G401.6 (cell line): ENCODE measurements around the gene EDAR.

Experiments used
- FAIRE-seq: peaks from 2 replicates; lab custom pipeline; 2012; peaks lifted over from hg19 to GRCh38; lab: Jason Lieb, UNC

The EDAR gene

DNA sequence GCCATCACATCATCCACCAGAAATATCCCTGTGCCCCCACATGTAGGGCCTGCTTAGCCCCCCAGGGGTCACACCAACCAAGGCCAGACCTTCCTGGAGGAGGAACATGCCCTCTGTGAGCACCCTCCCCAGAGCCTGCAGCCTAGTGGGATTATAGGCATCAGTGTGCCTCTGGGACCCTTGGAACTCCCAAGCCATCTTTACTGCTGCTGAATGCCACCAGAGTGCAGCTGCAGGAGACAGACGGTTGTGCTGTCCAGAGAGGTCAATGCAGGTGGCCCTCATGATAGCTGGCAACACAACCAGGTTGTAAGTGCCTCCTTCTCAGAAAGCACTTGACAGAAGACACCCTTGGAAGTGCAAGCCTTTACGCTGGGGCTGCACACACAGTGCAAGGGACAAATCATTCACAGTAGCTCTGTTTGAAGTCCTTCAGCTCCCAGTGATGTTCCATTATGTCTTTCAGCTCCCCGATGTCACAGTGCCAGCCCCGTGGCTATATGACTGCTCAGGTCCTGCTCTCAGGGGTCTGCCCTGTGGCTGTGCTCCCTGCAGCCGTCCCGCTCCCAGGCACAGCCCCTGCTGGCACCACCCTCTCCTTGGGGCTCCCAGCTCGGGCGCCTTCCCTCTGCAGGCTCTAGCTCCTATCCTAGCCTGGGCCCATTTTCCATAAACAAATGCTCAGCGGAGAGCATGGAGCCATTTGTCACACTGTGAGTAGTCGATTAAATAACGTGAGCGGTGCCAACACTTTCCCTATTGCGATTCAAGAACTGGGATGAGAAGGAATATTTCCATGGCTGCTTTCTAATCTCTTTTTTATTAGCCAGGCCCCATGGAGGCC lies 65.1 kb downstream of the EDAR start:
- FAIRE-seq, result no peak

DNA sequence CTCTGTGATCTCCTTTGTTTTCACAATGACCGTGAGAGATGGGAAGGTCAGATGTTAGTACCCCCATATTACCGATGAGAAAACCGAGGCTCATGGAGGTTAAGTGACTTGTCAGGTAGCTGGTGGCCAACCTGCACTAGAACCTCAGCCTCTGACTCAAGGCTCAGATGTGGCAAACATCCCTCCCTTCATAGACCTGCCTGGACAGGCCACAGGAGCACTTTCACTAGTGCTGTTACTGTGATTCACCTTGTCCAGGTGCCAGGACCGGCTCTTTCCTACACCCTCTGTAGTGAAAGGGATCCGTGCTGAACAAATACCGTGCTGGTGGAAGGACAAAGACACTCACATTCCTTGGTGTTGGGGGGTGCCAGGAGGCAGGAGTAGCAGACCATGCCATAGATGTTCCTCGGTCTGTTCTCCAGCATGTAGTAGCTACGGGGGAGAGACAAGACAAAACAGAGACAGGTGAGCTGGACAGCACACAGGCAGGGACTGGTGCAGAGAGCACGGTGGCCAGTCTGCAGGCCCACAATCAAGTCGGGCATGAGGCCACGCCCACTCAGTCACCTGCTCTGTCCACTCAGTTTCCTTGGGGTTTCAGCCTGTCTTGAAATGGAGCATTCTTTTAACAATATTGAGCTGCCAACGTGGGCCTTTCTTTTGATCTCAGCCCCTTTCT lies 65.9 kb downstream of the EDAR start:
- FAIRE-seq, result no peak

DNA sequence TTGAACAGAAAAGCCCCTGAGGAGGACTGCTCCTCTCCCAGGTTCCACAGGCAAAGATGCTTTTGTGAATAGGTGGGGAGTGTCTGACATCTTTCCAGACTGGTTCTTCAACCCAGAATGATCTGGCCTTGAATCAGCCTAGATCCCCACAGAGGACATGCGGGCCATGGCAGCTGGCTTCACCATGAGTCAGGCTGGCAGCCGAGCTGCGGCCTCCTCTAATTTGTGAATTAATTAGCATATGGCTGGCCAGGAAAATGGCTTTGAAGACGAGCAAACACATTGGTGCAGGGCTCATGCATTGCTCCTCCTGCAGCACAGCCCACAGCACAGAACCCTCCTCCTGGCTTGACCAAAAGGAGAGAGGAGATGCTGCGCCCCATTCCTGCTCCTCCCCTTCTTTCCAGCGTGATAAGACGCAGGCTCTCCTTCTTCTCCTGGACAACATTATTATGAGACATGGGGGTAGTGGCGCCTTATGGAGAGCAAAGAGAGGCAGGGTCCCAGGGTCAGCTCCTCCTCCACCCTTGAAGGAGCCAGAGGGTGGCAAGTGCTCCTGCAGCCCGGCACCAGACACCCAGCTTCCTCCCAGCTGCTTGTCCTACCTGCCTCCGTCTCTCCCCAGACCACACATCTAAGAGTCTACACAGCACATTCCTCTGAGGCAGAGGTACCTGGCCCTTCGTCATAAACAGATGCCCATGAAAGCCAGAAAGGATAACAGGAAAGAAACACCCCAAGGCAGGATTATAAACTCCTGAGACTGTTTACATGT lies 66.7 kb downstream of the EDAR start:
- FAIRE-seq, result no peak

DNA sequence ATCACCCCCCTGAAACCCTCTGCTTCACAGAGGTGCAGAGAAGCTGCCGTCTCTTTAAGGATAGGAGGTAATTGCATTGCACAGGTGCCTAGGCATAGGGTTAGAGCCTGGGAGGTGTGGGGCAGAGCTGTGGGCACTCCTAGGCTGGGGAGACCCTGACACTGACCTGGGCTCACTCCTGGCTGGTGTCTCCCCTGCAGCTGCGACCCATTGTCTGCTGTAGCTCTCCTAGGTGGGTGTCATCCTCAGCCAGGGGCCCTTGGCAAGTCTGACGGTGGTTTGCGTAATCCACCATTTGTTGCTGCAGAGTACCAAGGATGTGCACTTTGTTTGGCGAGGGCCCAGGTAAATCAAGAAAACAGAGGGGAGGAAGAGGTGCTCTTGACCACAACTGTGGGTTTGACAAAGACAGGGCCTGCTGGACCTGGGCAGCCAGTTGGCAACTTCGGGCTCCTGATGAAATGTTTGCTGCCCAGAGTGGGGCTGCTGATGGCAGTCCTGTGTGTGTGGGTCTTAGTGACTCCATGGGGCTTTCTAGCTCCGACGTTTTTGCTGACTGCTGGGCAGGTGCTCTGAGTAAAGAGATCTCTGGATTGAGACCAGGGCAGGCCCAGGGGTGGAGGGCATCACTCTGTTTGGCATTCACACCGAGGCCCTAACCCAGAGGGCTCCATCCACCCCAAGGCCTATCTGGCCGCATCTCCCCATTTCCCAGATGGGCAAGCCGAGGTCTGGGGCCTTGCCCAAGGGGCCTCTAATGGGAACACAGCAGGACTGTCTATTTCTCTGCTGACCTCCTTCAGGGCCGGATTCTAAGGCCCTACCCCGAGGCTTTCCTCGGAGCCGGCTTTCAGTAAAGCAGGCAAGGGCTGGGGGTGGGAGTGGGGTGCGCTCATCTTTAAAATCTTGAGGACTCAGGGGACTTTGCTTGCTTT lies 67.7 kb downstream of the EDAR start:
- no peak for FAIRE-seq

DNA sequence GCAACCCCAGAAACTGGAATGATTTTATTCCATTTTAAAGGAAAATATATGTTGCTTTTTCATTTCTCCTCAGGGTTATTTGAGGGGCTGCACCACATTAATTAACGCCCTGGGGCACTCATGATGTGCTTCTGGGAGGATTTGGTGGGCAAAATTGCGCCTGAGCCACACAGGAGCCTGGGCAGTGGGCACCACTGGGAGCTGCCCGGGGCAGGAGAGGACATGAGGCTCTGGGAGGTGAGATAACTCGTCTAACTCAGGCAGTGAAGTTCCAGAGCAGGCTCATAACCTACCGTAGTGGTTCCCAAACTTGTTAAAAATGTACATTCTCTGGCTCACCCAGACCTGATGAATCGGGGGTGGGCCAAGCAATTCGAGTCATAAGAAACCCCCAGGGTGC lies 68.3 kb downstream of the EDAR start:
- FAIRE-seq, result no peak

DNA sequence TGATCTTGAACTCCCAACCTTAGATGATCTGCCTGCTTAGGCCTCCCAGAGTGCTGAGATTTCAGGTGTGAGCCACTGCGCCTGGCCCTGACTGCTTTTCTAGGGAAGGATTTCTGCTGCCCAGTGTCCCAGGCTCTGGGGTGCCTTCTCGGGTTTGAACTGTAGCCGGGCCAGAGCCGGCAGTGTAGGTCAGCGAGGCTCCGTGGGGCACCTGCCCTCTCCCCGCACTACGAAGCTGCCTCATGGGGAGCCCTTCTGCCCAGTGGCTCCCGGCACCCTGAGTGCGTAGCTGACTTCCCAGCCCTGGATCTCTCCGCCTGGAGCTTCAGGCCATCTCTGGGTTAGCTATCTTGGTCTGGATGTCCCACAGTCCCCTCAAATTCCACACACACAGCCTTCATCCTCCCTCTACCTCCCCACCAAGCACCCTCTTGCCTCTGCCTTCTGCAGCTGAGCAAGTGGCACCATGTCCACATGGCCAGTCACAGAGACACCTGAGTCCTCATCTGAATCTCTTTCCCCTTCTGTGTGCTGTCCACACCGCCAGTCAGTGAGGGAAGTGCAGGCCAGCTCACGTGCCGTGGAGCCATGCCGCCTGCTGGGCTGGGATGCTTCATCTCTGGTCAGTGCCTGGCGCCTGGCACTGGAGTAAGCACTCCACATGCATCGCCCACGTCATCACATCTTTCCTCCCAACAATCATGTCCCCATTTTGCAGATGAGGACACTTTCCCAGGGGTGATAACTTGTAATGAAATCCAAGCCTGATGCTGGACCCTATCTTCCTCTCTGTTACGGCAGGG lies 69.2 kb downstream of the EDAR start:
- no peak for FAIRE-seq

DNA sequence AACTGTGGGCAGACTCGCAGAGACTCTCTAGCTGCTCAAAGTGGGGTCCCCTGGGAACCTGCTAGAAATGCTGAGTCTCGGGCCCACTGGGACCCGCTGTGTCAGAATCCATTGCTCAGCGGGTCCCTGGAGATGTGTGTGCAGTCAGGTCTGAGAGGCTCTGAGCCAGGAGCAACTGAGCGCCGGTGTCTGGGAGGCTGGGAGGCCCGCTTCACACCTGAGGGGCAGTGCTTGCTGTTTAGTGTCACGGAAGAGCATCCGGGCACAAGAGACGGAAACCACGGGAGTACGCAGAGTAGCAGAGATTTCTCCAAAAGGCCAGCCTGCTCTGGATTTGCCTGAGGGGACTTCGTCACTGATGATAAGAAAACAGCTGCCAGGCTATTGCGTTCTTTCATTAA lies 70.1 kb downstream of the EDAR start:
- FAIRE-seq, result no peak

DNA sequence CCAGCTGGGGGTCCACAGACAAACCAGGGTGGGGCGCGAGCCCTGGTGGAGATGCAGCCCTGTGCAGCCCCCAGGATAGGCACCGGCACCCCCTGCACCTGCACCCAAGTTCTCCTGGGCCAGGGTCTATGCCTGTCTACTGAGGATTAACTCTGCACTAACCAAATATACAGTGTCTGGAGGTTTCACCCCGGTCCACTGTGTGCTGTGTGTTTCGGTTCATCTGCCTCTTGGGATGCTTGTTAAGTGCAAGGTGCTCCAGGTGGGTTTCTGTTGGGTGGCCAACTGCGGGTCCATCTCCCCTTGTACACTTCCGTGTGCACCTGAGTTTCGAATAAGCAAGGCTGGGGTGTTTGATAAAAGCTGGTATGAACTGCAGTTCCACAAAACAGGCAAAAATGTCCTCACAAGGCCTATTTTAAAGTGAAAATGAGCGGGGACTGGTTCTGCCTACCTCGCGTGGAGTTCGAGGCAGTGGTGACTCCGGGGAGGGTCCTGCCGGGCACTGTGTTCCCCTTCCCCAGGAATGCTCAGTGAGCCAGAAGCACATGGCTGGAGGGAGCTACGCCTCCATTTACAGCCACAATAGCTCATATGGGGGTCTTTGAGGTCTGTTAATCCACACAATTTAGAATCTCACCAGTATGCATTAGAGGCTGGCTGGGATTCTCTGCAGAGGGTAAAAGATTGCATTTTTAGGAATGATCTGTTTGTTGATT lies 70.7 kb downstream of the EDAR start:
- no peak for FAIRE-seq

DNA sequence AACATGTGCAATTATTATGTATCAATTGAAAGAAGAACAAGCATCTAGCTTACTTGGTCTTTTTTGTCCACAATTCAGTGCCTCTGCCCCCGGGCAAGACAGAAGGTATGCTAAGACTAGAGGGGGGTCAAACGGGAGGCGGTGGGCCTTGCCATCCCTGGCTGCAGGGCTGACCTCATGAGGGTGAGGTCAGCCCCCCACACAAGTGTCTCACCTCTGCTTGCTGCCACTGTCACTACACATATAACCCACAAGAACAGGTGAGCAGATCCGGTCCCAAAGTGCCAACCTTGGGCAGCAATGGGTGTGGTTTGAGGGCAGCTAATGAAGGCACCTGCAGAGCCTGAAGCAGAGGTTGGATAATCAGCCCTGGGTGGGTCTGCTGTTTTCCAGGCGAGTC lies 71.5 kb downstream of the EDAR start:
- no peak for FAIRE-seq

DNA sequence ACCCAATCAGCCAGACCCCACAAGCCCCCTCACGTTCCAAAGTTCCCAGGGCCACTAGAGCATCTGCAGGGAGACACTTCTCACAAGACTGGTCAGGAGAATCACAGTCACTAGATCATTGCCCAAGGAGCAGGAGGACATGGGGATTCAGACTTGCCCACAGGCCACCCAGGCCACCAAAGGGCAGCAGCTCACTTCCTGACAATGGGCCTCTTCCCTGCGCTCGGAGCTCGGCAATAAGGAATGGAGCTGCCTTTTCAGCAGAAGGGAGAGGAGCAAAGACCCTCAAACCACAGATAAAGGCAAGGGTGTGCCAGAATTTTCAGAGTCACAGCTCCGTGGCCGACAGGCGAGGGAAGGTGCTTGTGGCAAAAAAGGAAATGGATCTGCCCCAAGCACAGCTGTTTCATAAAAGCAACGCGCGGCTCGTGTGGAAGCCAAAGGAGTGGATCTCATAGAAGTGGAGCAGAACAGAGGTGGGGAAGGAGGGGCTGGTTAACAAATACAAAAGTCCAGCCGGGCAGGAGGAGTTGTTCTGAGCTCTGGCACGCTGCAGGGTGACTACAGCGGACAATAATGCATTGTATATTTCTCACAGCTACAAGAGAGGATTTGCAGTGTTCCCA lies 72.1 kb downstream of the EDAR start:
- FAIRE-seq, result no peak

DNA sequence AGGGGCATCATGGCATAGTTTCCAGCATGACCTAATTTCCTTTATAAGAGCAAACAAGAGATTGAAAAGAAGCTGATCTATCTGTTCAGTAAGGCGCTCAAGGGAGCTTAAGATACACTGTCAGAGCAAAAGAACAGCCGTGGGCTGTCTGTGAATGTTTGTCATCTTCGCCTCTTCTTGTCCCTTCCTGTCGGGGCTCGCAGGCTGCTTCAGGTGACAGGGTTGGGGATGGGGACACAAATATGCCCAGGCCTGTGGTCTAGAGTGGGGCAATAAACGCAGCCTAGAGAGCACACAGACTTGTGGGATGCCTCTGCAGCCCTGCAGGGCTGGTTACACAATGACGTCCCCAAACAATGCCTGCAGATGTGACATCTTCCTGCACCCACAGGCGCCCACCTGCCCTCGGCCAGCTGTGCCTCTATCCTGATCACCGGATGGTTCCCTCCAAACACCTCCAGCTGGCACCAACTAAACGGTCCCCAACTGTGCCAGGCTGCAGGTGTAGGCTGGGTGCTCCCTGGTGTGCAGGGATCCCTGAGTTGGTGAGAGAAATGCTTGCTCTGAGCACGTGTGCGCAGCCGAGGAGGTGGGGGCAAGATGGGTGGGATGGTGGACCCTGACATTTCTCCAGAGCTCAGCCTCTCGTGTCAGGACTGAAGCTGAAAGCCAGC lies 72.8 kb downstream of the EDAR start:
- FAIRE-seq, result no peak

DNA sequence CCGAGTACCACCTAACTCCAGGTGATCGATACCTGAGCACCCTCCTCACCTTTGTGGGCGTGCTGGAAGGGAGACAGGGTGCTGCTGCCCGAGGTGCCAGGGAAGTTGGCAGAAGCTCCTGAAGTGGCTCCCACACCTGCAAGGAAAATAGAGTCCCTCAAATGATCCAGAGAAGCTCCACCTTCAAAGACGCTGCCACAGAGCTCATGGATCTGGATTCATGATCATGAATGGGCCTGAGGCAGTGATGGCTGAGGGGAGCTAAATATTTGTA lies 76.5 kb downstream of the EDAR start:
- no peak for FAIRE-seq

DNA sequence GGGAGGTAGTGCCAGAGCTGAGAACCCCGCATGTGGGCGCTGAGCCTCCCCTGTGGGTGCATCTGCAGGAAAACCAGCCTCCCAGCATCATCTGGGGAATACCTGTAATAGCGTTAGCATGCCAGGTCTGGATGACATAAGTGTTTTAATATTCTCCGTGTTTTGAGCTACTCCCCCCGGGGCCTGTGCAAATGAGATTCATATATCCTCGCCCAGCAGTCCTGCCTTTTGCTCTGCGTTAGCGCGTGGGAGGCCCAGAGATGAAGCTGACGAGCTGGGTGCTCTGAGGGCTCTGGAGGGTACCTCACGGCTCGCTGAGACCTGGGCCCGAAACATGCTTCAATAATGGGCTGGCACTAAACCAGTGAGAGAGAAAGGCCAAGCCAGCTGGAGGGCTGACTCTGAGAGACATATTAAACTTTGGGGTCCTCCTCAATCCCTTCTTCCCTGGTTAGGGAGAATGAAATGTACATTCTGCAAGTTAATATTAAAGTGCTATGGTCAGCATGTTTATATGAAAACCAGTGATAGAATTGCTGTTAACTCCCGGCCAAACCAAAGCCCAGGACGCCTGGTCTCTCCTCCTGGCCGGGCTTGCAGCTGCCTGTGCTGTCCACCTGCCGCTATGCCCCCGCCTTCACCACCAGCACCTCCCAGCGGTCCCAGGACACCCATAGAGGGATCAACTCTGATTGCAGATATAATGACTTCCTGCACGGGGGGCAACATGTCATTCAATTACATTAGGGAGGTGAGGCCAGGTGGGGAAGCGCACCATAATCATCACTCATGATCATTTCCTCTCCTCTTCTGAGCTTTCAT lies 77.0 kb downstream of the EDAR start:
- FAIRE-seq, result no peak

DNA sequence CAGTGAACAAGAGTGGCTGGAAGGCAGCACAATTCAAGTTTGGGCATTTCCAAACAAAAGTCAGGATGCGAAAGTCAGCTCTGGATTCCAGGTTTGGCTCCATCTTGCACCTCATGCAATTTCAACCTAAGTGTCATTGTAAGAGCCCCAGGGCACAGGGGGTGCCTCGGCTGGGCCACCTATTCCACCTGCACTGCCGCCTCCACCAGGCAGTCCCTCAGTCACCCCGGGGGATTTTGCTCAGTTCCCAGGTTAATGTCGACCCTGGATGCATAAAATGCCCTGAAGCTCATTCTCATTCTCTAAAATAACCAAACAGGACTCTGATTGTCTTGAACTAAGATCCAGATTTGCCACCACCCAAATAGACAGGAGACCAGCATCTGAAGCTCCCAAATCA lies 77.6 kb downstream of the EDAR start:
- FAIRE-seq, result no peak

DNA sequence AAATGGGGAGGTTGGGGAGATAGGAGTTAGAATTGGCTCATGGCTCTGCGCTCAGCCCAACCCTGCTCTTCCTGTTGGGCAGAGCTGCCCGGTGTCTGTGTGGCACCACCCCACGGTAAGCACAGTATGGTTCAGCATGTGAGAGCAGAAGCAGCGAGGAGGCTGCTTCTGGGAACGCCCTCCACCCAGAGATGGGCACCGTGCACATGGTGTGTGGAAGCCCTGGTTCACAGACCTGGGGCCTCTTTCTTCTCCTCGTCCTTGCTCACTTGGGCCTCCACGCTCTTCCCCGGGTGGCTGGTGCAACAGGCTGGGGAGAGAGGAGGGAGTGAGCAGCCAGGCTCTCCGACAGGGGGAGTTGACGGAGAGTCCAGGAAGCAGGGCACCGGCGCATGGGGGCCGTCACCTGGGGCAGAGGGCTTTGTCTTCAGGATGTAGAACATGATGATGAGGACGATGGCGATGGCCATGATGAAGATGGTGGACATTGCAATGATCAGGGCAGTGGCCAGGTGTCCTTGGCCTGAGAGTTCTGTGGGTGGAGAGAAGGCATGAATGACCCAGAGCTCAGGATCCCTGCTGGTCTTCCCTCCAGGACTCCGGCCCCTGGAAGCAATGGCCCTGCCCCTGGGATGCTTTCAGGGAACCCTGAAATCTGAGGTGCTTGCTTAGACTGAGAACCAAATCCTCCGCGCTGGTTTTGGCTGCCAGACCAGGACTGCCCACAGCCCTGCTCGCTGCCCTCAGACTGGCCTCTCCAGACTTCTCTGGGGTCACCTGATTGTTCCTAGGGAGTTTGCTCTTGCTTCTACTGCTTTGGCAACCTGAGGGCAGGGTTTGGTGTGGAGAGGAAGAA lies 78.3 kb downstream of the EDAR start:
- FAIRE-seq, result no peak

DNA sequence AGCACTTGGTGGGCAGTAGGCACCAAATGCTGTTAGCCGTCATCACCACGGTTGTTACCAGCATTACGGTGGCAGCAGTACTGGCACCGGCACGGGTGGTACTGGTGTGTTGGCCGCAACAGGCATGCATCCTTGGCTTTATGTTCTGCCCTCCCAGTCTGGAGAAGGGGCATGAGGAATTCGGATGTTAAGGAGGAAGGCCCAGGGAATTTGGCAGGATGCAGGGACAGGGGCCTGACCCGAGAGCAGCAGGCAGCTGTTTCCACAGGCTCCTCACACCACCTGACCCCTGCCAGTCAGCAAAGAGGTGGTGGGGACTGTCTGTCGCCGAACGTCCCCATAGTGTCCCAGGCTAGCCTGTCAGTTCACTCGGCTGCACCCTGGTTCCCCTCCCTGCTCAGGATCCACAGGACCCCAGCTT lies 79.0 kb downstream of the EDAR start:
- no peak for FAIRE-seq

DNA sequence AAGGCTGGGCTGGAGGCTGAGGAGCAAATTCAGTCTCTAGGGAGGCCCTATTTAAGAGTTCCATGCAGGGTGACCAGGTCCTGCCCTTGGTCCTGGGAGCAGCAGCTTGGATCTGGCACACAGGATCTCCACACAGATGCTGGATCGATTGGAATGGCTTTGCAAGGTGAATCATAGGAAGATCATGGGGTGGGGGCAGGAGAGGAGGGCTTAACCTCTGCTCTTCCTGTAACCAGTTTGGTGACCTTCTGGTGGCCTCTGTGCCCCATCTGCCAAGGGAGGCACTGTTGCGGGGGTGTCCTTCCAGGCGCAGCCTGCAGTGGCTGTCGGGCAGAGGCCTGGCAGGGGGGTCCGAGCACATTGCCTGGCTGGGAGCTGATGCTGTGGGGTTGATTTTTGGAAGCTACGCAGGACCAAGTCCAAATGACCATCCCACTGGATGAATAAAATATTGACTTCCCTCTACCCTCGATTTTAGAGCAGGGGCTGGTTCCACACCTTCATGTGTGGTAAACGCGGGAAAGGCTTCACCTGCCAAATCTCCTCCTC lies 79.7 kb downstream of the EDAR start:
- no peak for FAIRE-seq

DNA sequence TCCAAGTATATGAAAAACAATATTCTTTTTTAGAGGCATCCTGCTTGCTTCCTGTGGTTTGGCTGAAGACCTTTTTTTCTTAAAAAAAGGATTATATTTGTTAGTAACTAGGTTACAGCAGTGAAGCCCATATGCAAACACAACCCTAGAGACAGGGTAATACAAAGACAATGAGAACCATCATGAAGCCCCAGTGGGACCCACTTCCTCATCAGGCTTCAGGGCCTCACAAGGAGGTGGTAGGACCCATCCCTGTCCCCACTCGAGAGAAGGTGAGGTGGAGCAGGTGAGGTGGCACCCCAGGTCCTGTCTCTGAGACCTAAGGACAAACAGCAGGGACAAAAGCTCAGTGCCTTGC lies 80.3 kb downstream of the EDAR start:
- no peak for FAIRE-seq
